Peyer's patch (tissue), 4 donors: ENCODE measurements around the gene ZGRF1.

Experiments used
- POLR2A ChIP-seq, 2 donors: fragments of 450-650 bp; IDR thresholded peaks; one replicate each; pipeline ENCODE4 v1.5.1; 2017; ENCODE audit warnings: antibody characterized with exemption in 2 of 2, mild to moderate bottlenecking in 2 of 2, moderate library complexity in 2 of 2
- TF ChIP-seq, protein P1 (sequence below), 6 experiments: fragments of 450-650 bp in 4 of 6; fragments of 200-600 bp in 2 of 6; sonication (generic) in 1 of 6; IDR thresholded peaks; one replicate each; pipeline ENCODE4 v1.5.1; 2017 to 2019; ENCODE audit warnings: antibody characterized with exemption in 6 of 6, mild to moderate bottlenecking in 3 of 6, moderate library complexity in 1 of 6

DNA sequence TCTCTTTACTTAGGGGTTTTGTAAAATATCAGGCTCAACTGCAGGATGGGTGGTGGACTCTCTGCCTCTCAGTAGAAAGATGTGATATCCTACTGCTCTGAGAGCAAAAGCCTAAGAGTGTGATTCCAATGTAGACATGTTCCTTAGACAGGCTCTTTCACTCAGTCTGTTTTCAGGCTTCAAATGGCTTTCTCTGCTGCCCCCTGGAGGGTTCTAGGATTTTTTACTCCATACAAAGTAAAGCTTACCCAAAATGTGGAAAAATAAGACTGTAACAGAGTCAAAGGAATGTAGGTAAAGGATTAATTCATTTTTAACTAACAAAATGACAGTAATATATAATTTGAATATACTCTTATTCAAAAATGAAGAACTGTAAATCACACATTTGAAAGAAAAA is 32.1 kb downstream of the ZGRF1 start:
- TF ChIP-seq, protein P1, sequence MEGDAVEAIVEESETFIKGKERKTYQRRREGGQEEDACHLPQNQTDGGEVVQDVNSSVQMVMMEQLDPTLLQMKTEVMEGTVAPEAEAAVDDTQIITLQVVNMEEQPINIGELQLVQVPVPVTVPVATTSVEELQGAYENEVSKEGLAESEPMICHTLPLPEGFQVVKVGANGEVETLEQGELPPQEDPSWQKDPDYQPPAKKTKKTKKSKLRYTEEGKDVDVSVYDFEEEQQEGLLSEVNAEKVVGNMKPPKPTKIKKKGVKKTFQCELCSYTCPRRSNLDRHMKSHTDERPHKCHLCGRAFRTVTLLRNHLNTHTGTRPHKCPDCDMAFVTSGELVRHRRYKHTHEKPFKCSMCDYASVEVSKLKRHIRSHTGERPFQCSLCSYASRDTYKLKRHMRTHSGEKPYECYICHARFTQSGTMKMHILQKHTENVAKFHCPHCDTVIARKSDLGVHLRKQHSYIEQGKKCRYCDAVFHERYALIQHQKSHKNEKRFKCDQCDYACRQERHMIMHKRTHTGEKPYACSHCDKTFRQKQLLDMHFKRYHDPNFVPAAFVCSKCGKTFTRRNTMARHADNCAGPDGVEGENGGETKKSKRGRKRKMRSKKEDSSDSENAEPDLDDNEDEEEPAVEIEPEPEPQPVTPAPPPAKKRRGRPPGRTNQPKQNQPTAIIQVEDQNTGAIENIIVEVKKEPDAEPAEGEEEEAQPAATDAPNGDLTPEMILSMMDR (IDR thresholded peaks at IDR 0.05): peak in 5 of 6 experiments; percentile 30 to 56 (median 51)
- no peak for TF ChIP-seq POLR2A (IDR thresholded peaks at IDR 0.05)
